H1 (cell line): ENCODE data around the gene NFASC. TPM values are rescaled to one million over a fixed set of nuclear protein-coding genes. Genes with fewer than 3 reads are reported as not detected.

Source experiments
- CTCF ChIA-PET: fragments of 300-600 bp; sonication (Branson Sonifier 250); formaldehyde crosslinking; loops from one replicate; lab custom pipeline; 2021; ENCODE audit not compliant: partially characterized antibody; lab: Charles Lee
- POLR2A ChIA-PET: fragments of 300-600 bp; sonication (Branson Sonifier 250); formaldehyde crosslinking; loops from one replicate; lab custom pipeline; 2021; ENCODE audit warnings: inconsistent platforms; ENCODE audit not compliant: partially characterized antibody; lab: Charles Lee
- DNase-seq, 2 experiments: peaks; one replicate each; pipeline versions ENCODE4 v3.0.0 to v3.0.0-alpha.2; 2010 to 2022; ENCODE audit warnings: low spot score in 2 of 2, low read depth in 1 of 2, mixed read lengths in 1 of 2
- FAIRE-seq: peaks from 2 replicates; lab custom pipeline; 2011; peaks lifted over from hg19 to GRCh38; lab: Jason Lieb, UNC
- H2AFZ ChIP-seq: 2 replicates; pipeline ENCODE4 v1.8.1; 2012; ENCODE audit warnings: low read length, inconsistent platforms
- H2AK5ac ChIP-seq: 2 replicates; pipeline ENCODE4 v1.6.1; 2013; ENCODE audit warnings: low read depth, low read length
- H2BK120ac ChIP-seq: replicated peaks from 2 replicates; pipeline ENCODE3; 2013; ENCODE audit warnings: low read depth, low read length, inconsistent platforms
- H2BK12ac ChIP-seq: 2 replicates; pipeline ENCODE4 v1.6.1; 2013; ENCODE audit warnings: low read depth, low read length
- H2BK15ac ChIP-seq: 2 replicates; pipeline ENCODE4 v1.6.1; 2013; ENCODE audit warnings: low read length
- H2BK20ac ChIP-seq: 2 replicates; pipeline ENCODE4 v1.6.1; 2013; ENCODE audit warnings: low read length
- H2BK5ac ChIP-seq: 2 replicates; pipeline ENCODE4 v1.6.1; 2013; ENCODE audit warnings: low read depth, low read length
- H3K14ac ChIP-seq: 2 replicates; pipeline ENCODE4 v1.6.1; 2013; ENCODE audit warnings: inconsistent platforms; ENCODE audit not compliant: insufficient read length
- H3K18ac ChIP-seq: 2 replicates; pipeline ENCODE4 v1.6.1; 2013; ENCODE audit warnings: low read length; ENCODE audit errors: extremely low read depth
- H3K23ac ChIP-seq: 2 replicates; pipeline ENCODE4 v1.6.1; 2013; ENCODE audit warnings: inconsistent platforms; ENCODE audit not compliant: insufficient read length
- H3K23me2 ChIP-seq: 2 replicates; pipeline ENCODE4 v1.6.1; 2013; ENCODE audit warnings: low read depth, low read length
- H3K27ac ChIP-seq: 2 replicates; pipeline ENCODE4 v1.6.1; 2011; ENCODE audit warnings: low read depth, low read length, inconsistent platforms
- H3K27me3 ChIP-seq, 4 experiments: replicated peaks in 1 of 4; 1 replicate in 1 of 4; 2 replicates in 3 of 4; pipeline versions ENCODE4 v1.6.1 to v1.8.1; 2011 to 2013; ENCODE audit warnings: low read length in 3 of 4, mild to moderate bottlenecking in 3 of 4, inconsistent platforms in 2 of 4, mixed read lengths in 2 of 4, moderate library complexity in 1 of 4; ENCODE audit not compliant: control insufficient read depth in 3 of 4, insufficient read depth in 3 of 4; ENCODE audit errors: extremely low read depth in 1 of 4
- H3K36me3 ChIP-seq, 4 experiments: 2 replicates each; pipeline versions ENCODE4 v1.6.1 to v1.8.1; 2011 to 2013; ENCODE audit warnings: mild to moderate bottlenecking in 4 of 4, low read length in 3 of 4, moderate library complexity in 2 of 4, control low read depth in 1 of 4, inconsistent platforms in 1 of 4; ENCODE audit not compliant: insufficient read depth in 4 of 4, control insufficient read depth in 2 of 4
- H3K4ac ChIP-seq: replicated peaks from 2 replicates; pipeline ENCODE3; 2013; ENCODE audit warnings: low read length, low read depth, mixed read lengths, inconsistent platforms; ENCODE audit not compliant: insufficient read length
- H3K4me1 ChIP-seq, 4 experiments: replicated peaks in 1 of 4; 1 replicate in 1 of 4; 2 replicates in 3 of 4; pipeline versions ENCODE4 v1.6.1 to v1.8.1; 2011 to 2013; ENCODE audit warnings: low read length in 3 of 4, inconsistent platforms in 2 of 4, mixed read lengths in 1 of 4; ENCODE audit not compliant: insufficient read depth in 4 of 4, control insufficient read depth in 3 of 4
- H3K4me2 ChIP-seq, 2 experiments: 2 replicates each; pipeline versions ENCODE4 v1.6.1 to v1.8.1; 2011 to 2013; ENCODE audit warnings: low read depth in 2 of 2, low read length in 2 of 2, control low read depth in 1 of 2, inconsistent platforms in 1 of 2, mild to moderate bottlenecking in 1 of 2; ENCODE audit not compliant: insufficient read depth in 1 of 2
- H3K4me3 ChIP-seq, 4 experiments: fragments of 200-600, 300-600 bp in 1 of 4; sonication (generic), shearing (Covaris generic), sonication (Bioruptor Twin) in 1 of 4; 2 replicates each; pipeline versions ENCODE4 v1.5.1 to v1.8.1; 2011 to 2016; ENCODE audit warnings: low read length in 4 of 4, low read depth in 3 of 4, control low read depth in 2 of 4, inconsistent platforms in 2 of 4, mild to moderate bottlenecking in 2 of 4, mixed read lengths in 1 of 4, moderate library complexity in 1 of 4; ENCODE audit not compliant: insufficient read depth in 2 of 4; ENCODE audit errors: extremely low read depth in 1 of 4
- H3K56ac ChIP-seq: replicated peaks from 2 replicates; pipeline ENCODE3; 2013; ENCODE audit warnings: low read depth, mild to moderate bottlenecking, mixed read lengths, low read length, inconsistent platforms; ENCODE audit not compliant: insufficient read length
- H3K79me1 ChIP-seq: 2 replicates; pipeline ENCODE4 v1.6.1; 2013; ENCODE audit warnings: low read depth, low read length, control low read depth
- H3K79me2 ChIP-seq, 2 experiments: 2 replicates each; pipeline versions ENCODE4 v1.6.1 to v1.8.1; 2012 to 2013; ENCODE audit warnings: low read length in 2 of 2, mild to moderate bottlenecking in 2 of 2, inconsistent platforms in 1 of 2; ENCODE audit not compliant: insufficient read depth in 2 of 2, control insufficient read depth in 1 of 2
- H3K9ac ChIP-seq, 4 experiments: replicated peaks in 1 of 4; 1 replicate in 1 of 4; 2 replicates in 3 of 4; pipeline versions ENCODE4 v1.6.1 to v1.8.1; 2011 to 2013; ENCODE audit warnings: low read depth in 3 of 4, low read length in 3 of 4, control low read depth in 2 of 4, mild to moderate bottlenecking in 2 of 4, moderate library complexity in 2 of 4, inconsistent platforms in 1 of 4; ENCODE audit errors: extremely low read depth in 1 of 4
- H3K9me3 ChIP-seq, 2 experiments: 2 replicates each; pipeline versions ENCODE4 v1.6.1 to v1.8.1; 2012 to 2013; ENCODE audit warnings: mild to moderate bottlenecking in 2 of 2, moderate library complexity in 2 of 2, control low read depth in 1 of 2, inconsistent platforms in 1 of 2, low read depth in 1 of 2, low read length in 1 of 2, mixed read lengths in 1 of 2; ENCODE audit not compliant: insufficient read depth in 2 of 2
- H4K20me1 ChIP-seq, 2 experiments: replicated peaks in 1 of 2; 2 replicates each; pipeline versions ENCODE3 to v1.8.1; 2011 to 2013; ENCODE audit warnings: inconsistent platforms in 2 of 2, low read length in 2 of 2, mild to moderate bottlenecking in 1 of 2; ENCODE audit not compliant: insufficient read depth in 2 of 2, control insufficient read depth in 1 of 2
- H4K5ac ChIP-seq: 2 replicates; pipeline ENCODE4 v1.6.1; 2013; ENCODE audit warnings: low read length, low read depth, mixed read lengths, inconsistent platforms; ENCODE audit not compliant: insufficient read length
- H4K8ac ChIP-seq: 2 replicates; pipeline ENCODE4 v1.8.0; 2013; ENCODE audit warnings: mild to moderate bottlenecking, moderate library complexity, low read length, inconsistent platforms; ENCODE audit not compliant: insufficient read depth; ENCODE audit errors: extremely low read depth
- H4K91ac ChIP-seq: replicated peaks from 2 replicates; pipeline ENCODE3; 2013; ENCODE audit warnings: low read length, mixed read lengths, inconsistent platforms; ENCODE audit not compliant: insufficient read length
- EGR1 ChIP-seq: IDR thresholded peaks from 2 replicates; pipeline ENCODE4 v1.6.1; 2011; ENCODE audit warnings: low read depth, low read length, borderline replicate concordance
- EZH2 ChIP-seq: fragments of 200-600 bp; sonication (generic); IDR thresholded peaks from 2 replicates; pipeline ENCODE4 v1.7.1; 2012; ENCODE audit warnings: low read depth, mild to moderate bottlenecking, moderate library complexity, low read length, inconsistent platforms; ENCODE audit not compliant: severe bottlenecking
- JUND ChIP-seq: IDR thresholded peaks from 2 replicates; pipeline ENCODE4 v1.6.1; 2011; ENCODE audit warnings: mild to moderate bottlenecking, improper control_type of control experiment, low read length
- KDM4A ChIP-seq: IDR thresholded peaks from one replicate; pipeline ENCODE4 v1.7.1; 2012; ENCODE audit warnings: low read depth, mild to moderate bottlenecking, moderate library complexity, low read length, inconsistent platforms; ENCODE audit not compliant: severe bottlenecking
- MAFK ChIP-seq: IDR thresholded peaks from 2 replicates; pipeline ENCODE4 v1.6.1; 2012; ENCODE audit warnings: low read depth, mild to moderate bottlenecking, improper control_type of control experiment, low read length
- SAP30 ChIP-seq: fragments of 300-600 bp; sonication (generic); IDR thresholded peaks from 2 replicates; pipeline ENCODE4 v1.7.1; 2012; ENCODE audit warnings: low read length, moderate library complexity, mild to moderate bottlenecking, inconsistent platforms; ENCODE audit not compliant: insufficient read depth, insufficient replicate concordance
- ZNF274 ChIP-seq: IDR thresholded peaks from 2 replicates; pipeline ENCODE4 v1.7.0; 2012; ENCODE audit warnings: low read length, borderline replicate concordance; ENCODE audit errors: extremely low read depth
- WGBS, 2 experiments: shearing (Covaris generic) in 1 of 2; methylation state at CpG; one replicate each; pipeline versions ENCODE4 v1.1.6 to v1.1.7; 2013 to 2015; ENCODE audit warnings: low lambda C conversion rate in 2 of 2, mixed read lengths in 2 of 2, inconsistent platforms in 1 of 2, low coverage in 1 of 2, missing lambda C conversion rate in 1 of 2; ENCODE audit not compliant: insufficient replicate concordance in 2 of 2, insufficient coverage in 1 of 2, insufficient read length in 1 of 2; ENCODE audit errors: extremely low coverage in 1 of 2, missing lambda C conversion rate in 1 of 2; 5-methylcytosine and 5-hydroxymethylcytosine counted together
- polyA plus RNA-seq, 7 experiments: library from polyadenylated mRNA; depleted of rRNA in 3 of 7; stranded (reverse) in 5 of 7; unstranded in 2 of 7; fragments of >200 nt in 5 of 7; fragments of 200-250 nt in 2 of 7; gene quantifications; 1 replicate in 5 of 7; 2 replicates in 1 of 7; 4 replicates in 1 of 7; pipeline versions ENCODE4 v1.2.1 to v1.2.3, GENCODE V29; 2011 to 2013; ENCODE audit warnings: missing spikeins in 2 of 7, mixed read lengths in 2 of 7
- total RNA-seq: library from RNA; stranded (reverse); fragmentation: NEBNext Ultra II Directional; extraction: Animal tissue kit (Norgen Biotek cat#: 25700); gene quantifications from 2 replicates; pipeline ENCODE4 v1.2.1, GENCODE V29; 2021

NFASC gene
- total and polyA plus RNA-seq, 2 of the 8 experiments (the other 6 are each of a cell fraction or from before 2014, with no cell fraction given): 5.0 to 15.2 TPM

DNA sequence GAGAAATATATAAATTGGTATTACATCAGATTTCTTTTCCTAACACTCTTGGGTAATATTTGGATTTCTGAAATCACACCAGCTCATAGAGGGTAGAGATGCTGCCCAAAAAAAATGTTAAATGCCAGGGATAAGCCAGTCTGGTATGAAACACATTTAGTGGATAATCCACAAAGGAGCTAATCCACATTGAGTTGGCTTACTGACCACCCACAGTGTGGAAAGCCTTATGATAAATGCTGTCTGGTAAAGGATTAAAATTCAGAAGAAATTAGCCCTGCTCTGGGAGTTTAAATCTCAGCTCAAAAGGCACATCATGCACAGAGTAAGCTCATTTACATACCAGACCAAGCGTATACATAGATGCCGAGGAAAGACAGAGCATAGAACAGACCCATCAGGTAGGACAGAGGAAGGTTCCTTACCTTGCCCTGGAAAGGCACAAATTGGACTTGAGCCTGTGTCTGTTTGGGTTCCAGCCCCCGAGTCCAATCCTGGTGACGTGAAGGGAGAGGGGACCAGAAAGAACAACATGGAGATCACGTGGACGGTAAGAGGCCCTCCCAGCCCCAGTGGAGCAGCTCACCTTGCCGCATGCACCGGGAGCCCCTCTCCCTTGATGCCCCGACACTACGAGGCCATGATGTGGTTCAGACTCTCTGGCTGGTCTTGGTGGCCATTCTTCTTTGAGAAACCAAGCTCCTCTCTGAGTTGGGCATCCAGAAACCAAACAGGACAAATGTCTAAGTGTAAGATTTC is 109.4 kb downstream of the NFASC start:
- WGBS, 2 experiments: 86% methylated on average over 10 of the region's 10 CpGs; no CpG with 5 or more reads in 1 of the 2 experiments
- Histone ChIP-seq H3K14ac (no peak overlapping the region), H3K36me3 (no peaks in the 10 kb centered on the region), H3K9me3 (no peaks in the 10 kb centered on the region), H3K4ac (no peak overlapping the region), H2AFZ (no peak overlapping the region), H2AK5ac (no peak overlapping the region), H3K79me2 (no peaks in the 10 kb centered on the region), H3K23me2 (no peaks in the 10 kb centered on the region), H2BK20ac (no peak overlapping the region), H3K27ac (no peak overlapping the region), H4K20me1 (no peaks in the 10 kb centered on the region), H3K23ac (no peak overlapping the region), H2BK120ac (no peak overlapping the region), H3K4me2 (no peak overlapping the region), H3K4me3 (no peak overlapping the region), H4K8ac (no peak overlapping the region), H2BK15ac (no peak overlapping the region), H3K27me3 (no peaks in the 10 kb centered on the region), H3K18ac (no peak overlapping the region), H3K9ac (no peak overlapping the region), H3K79me1 (no peaks in the 10 kb centered on the region; the same call in 1 of the 2 replicates), H3K56ac (no peak overlapping the region), H3K4me1 (no peaks in the 10 kb centered on the region), H4K91ac (no peak overlapping the region), H4K5ac (no peak overlapping the region), H2BK12ac (no peak overlapping the region), H2BK5ac (no peak overlapping the region)
- CTCF ChIA-PET: interaction anchor here (0.9 to 33.8 kb wide), 11 partner anchors 8 to 276 kb away, joined by 3 to 1336 read pairs (median 5); partner anchors contain the start of gene TMEM81
- FAIRE-seq (no peak), DNase-seq (no peak)
- POLR2A ChIA-PET: interaction anchor here (1.1 kb wide), 1 partner anchor 47 kb away, joined by 3 read pairs; no protein-coding TSS in a partner anchor
- no peak for TF ChIP-seq EZH2
- TF ChIP-seq SAP30: no peak
- no peak for TF ChIP-seq MAFK
- TF ChIP-seq JUND: no peak
- no peak for TF ChIP-seq KDM4A
- no peak for TF ChIP-seq EGR1
- TF ChIP-seq ZNF274: no peak
- TF ChIP-seq, all 59 proteins: peak for 0
